ENCODE measurements around the gene LY6G5B.

LY6G5B gene

GRCh38 chr6:31669676-31670075 lies at the start of gene LY6G5B:
TSS of gene LY6G5B (plus strand) at chr6:31669976. CDS start at chr6:31670951, 975 bp downstream.
- no peak for DNase-seq

DNA sequence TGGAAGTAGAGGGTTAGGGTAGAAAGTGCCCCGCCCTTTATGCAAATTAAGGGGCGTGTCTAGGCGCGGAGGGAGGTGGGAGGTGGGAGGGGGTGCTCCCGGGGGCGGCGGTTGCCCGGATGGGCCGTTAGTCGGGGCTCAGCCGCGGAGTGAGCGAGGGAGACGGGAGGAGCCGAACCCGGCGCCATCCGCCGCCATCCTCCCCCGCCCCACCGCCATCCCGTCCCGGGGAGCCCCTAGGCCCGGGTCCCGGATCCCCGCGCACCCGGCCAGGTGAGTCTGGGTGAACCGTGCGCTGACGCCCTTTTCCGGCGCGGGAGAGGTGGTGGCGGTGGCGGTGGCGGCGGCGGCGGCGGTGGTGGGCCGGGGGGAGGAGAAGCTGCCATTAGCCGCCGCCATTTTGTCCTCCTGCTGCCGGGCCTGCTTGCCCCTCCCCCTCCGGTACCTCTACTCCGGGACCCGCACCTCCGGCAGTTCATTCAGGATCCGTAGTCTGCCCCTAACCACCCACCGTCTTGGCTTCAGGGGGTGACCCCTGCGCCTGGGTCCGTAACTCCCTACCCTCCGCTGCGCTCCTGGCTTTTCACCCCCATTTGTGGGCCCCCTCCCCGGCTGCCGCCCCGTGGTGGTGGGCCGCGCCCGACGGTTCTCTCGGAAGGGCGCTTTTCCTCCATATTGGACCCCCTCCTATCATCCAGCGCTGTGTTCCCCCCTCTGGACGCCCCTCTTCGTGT lies 49.0 kb upstream of the LY6G5B start, which contains the start of gene PRRC2A:
PRRC2A (plus strand) TSS at position 130 of the 734 bp plus-strand sequence. CDS start 2,075 bp downstream, outside the sequence.
- no peak for DNase-seq

DNA sequence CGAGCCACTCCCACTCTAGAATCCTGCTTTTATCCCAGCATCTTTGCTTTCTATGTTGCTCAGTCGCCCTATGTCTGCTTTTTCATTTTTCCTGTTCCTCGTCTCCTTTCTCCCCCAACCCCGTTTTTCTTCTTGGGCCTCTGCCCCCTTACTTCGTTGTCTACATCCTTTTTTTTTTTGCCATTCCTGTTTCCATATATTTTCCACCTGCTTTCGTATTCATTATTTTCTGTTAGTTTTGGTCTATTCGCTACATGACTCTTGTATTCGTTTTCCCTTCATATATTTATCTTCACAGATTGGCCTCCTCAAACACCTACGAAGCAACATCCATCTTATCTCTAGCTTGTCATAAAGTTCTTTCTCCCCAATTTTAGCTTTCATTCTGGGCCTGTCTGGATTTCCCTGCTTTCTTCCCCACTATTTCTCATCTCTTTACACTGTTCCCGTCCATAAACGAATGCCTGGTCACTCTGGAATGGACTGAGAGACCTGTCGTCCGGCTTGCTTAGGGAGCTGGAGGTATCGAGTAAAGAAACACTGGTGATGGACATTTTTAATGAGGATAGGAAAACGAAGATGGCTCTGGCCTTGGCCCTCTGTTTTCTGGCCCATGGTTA lies 48.3 kb upstream of the LY6G5B start:
- DNase-seq, result no peak

GRCh38 chr6:31621991-31622390 lies 47.8 kb upstream of the LY6G5B start:
- DNase-seq, result no peak

GRCh38 chr6:31622684-31623091 lies 47.1 kb upstream of the LY6G5B start:
- DNase-seq, result no peak

GRCh38 chr6:31624070-31624469 lies 45.7 kb upstream of the LY6G5B start:
- DNase-seq, result no peak

DNA sequence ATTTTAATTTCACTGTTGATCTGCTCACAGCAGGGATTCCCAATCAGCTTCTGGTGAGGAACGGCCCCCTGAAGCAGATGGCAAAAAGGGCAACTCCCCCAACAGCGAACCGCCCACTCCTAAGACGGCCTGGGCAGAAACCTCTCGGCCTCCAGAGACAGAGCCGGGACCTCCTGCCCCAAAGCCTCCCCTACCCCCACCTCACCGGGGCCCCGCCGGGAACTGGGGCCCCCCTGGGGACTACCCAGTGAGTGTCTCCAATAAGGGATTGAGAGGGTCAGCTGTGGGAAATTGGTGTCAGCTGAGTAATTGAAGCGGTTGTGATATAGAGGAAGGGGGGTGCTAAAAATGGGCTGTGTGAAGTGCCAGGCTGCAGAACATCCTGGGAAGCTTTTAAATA lies 42.8 kb upstream of the LY6G5B start:
- no peak for DNase-seq

- no peak for DNase-seq
These were observed 42.0 kb upstream of the LY6G5B start for GRCh38 chr6:31627690-31628287.

GRCh38 chr6:31629014-31629413 lies 40.8 kb upstream of the LY6G5B start:
- no peak for DNase-seq

DNA sequence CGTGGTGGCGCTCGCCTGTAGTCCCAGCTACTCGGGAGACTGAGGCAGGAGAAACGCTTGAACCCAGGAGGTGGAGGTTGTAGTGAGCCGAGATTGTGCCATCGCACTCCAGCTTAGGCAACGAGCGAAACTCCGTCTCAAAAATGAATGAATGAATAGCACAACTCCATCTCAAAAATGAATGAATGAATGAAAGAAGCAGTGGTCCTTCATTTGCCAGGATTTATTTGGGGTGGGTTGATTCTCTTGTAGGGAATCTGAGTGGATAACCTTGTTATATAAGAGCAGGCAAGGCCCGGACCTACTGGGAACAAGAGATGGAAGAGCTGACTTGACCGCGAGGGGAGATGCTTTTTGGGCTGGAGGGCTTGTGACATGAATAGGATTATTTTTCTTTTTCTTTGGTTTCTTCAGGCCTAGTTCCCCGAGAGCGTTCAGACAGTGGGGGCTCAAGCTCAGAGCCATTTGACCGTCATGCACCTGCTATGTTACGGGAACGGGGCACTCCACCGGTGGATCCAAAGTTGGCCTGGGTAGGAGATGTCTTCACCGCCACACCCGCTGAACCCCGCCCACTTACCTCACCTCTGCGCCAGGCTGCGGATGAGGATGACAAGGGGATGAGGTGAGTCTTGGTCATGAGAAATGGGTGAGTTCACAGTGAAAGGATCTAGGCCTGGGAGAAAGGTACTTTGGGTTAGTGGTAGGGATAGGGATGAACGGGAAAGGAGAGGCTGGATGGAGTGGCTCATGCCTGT lies 39.4 kb upstream of the LY6G5B start:
- DNase-seq, result no peak

GRCh38 chr6:31631209-31631608 lies 38.6 kb upstream of the LY6G5B start:
- no peak for DNase-seq

DNA sequence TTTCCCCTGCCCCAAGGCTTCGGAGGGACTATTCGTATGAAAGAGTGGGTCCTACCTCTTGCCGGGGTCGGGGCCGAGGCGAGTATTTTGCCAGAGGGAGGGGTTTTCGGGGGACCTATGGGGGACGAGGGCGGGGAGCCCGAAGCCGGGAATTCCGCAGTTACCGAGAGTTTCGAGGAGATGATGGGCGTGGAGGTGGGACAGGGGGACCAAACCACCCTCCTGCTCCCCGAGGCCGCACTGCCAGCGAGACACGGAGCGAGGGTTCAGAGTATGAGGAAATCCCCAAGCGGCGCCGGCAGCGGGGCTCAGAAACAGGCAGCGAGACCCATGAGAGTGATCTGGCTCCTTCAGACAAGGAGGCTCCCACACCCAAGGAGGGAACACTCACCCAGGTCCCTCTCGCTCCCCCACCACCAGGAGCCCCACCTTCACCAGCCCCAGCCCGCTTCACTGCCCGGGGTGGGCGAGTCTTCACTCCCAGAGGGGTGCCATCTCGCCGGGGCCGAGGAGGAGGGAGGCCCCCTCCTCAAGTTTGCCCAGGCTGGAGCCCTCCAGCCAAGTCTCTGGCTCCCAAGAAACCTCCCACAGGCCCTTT lies 38.0 kb upstream of the LY6G5B start:
- no peak for DNase-seq

- no peak for DNase-seq
These were observed 37.4 kb upstream of the LY6G5B start for GRCh38 chr6:31632279-31632946.

- DNase-seq, result no peak
These were observed 36.3 kb upstream of the LY6G5B start for GRCh38 chr6:31633447-31633846.

GRCh38 chr6:31634131-31634530 lies 35.6 kb upstream of the LY6G5B start:
- no peak for DNase-seq

DNA sequence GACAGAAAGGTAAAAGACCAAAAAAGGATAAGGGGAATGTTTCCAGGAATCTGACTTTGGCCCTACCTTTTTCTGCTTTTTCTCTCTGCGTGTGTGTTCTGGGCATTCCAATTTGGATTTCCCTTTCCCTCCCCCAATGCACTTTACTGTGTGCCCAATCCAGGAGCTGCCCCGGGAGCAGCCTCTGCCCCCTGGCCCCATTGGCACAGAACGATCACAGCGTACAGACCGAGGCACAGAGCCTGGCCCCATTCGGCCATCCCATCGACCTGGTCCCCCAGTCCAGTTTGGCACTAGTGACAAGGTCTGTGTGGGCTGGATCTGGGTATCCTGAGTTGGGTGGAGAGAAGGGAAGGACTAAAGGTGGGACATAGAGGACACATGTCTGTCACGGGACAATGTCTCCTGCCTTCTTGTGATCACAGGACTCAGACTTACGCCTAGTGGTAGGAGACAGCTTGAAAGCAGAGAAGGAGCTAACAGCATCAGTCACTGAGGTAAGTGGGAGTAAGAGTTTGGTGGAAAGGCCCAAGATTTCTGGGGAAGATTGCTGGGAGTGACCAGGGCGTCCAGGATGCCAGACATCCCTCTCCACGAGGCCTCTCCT lies 34.7 kb upstream of the LY6G5B start:
- no peak for DNase-seq

DNA sequence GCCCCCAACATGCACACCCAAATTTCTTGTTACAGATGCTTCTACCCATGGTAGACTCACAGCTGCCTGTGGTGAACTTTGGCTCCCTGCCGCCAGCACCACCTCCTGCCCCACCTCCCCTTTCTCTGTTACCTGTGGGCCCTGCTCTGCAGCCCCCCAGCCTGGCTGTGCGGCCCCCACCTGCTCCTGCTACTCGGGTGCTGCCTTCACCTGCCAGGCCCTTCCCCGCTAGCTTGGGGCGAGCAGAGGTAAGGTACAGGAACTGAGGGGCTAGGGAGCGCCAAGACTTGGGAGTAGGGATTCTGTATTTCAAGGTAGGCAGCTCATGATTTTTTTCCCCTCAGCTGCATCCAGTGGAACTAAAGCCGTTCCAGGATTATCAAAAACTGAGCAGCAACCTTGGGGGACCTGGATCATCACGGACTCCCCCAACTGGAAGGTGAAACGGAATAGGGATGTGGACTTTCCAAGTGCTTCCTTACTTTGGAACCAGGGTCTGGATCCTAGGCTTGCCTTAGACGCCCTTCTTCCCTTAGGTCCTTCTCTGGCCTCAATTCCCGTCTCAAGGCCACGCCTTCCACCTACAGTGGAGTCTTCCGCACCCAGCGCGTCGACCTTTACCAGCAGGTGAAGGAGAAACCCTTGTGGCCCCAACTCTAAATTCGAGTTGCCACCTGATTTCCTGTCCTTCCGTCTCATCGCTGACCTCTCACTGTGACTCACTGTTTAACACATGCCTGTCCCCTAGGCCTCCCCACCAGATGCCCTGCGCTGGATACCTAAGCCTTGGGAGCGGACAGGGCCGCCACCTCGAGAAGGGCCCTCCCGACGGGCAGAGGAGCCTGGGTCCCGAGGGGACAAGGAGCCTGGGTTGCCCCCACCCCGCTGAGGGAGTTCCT lies 32.8 kb upstream of the LY6G5B start:
- no peak for DNase-seq

DNA sequence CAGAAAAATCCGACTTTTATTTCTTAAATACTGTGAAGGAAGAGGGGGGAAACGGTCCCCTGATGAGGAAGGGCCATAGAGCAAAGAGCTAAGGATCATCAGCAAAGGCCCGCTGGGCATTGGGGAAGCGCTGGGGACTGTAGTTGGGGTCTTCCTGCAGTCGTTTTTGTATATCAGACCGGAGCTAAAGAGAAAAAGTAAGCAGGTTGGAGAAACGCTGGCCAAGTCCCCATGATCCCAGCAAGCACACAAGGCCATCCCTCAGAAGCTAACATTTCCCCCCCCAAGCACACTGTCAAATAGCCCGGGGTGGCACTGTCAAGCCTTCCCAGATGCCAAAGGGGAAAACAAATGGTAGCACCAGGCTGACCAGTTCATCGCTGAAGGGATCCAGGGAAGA lies 30.7 kb upstream of the LY6G5B start:
- no peak for DNase-seq

DNA sequence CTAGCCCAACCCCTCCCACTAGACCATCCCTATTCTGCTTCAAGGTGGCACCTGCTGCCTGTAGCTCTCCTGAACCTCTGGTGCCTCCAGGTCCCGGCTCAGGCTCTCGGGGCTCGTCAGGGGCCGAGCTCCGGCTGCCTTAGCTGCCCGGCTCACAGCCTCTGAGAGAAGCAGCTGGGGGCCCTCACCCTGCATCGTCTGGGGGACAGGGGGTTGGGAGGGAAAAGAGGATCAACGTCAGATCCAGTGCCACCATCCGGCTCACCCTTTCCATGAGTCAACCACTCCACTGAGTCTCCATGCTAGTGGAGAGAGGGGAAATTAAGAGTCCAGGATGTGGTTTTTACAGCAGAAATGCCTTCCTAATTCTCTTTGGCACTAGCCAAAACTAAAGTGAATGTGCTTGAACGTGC lies 30.3 kb upstream of the LY6G5B start:
- no peak for DNase-seq

GRCh38 chr6:31640612-31641011 lies 29.2 kb upstream of the LY6G5B start:
- DNase-seq, result no peak

GRCh38 chr6:31641370-31641769 lies 28.4 kb upstream of the LY6G5B start:
- DNase-seq, result no peak

Data from CD4-positive, alpha-beta T cell treated with Interferon gamma for 1 hour (primary cell).